ENCODE measurements around the gene FASTKD3.

The FASTKD3 gene

GRCh38 chr5:7872517-7873130 is 3.8 kb upstream of the FASTKD3 start:
- TF ChIP-seq SIN3A (IDR thresholded peaks at IDR 0.05; ENCODE audit: borderline replicate concordance, insufficient read depth, low read length) (no peak), FOXP2 (optimal IDR thresholded peaks at IDR 0.05; ENCODE audit: borderline replicate concordance, extremely low read depth, extremely low read length, insufficient read depth) (no peak), POLR2AphosphoS5 (IDR thresholded peaks at IDR 0.05; ENCODE audit: low read depth, low read length) (no peak), TAF1 (IDR thresholded peaks at IDR 0.05; ENCODE audit: borderline replicate concordance, insufficient read depth, low read length) (no peak), REST (IDR thresholded peaks at IDR 0.05; ENCODE audit: insufficient read depth in 1 of 2, low read depth in 2 of 2, low read length in 2 of 2) (no peak)

GRCh38 chr5:7871653-7872052 is 2.8 kb upstream of the FASTKD3 start:
- no peak for TF ChIP-seq REST (IDR thresholded peaks at IDR 0.05; ENCODE audit: insufficient read depth in 1 of 2, low read depth in 2 of 2, low read length in 2 of 2)
- no peak for TF ChIP-seq TAF1 (IDR thresholded peaks at IDR 0.05; ENCODE audit: borderline replicate concordance, insufficient read depth, low read length)
- no peak for TF ChIP-seq POLR2AphosphoS5 (IDR thresholded peaks at IDR 0.05; ENCODE audit: low read depth, low read length)
- no peak for TF ChIP-seq SIN3A (IDR thresholded peaks at IDR 0.05; ENCODE audit: borderline replicate concordance, insufficient read depth, low read length)
- no peak for TF ChIP-seq FOXP2 (optimal IDR thresholded peaks at IDR 0.05; ENCODE audit: borderline replicate concordance, extremely low read depth, extremely low read length, insufficient read depth)

DNA sequence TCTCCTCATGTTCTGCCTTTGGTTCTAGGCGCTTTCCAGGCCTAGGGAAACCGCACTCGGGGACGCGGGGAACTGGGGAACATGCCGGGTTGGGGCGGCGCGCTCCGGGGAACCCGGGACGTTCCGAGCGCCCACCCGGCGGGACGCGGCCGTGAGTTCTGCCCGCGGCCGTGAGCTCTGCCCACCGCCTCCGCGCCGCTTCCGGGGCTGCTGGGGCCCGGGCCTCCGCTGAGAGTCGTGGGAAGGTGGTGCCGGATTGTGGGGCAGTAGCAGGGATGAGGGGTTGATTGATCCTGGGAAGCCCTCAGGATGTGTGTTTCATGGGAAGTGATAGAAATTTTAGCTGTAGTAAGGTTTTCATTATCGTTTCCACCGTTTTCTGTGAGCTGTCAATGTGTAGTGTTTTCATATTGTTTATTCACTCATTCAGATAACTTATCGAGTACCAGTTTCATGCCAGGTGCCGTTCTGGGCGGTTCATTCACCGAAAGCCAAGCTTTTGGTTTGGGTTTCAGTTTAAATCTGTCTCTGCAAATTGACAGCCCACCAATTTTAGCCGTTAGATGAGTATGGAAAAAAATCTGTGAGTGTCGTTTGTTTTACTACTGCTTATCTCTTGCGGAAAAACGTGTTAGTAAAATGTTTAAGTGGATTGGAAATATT is 774 bp upstream of the FASTKD3 start:
- TF ChIP-seq SIN3A (IDR thresholded peaks at IDR 0.05; ENCODE audit: borderline replicate concordance, insufficient read depth, low read length) = no peak
- no peak for TF ChIP-seq FOXP2 (optimal IDR thresholded peaks at IDR 0.05; ENCODE audit: borderline replicate concordance, extremely low read depth, extremely low read length, insufficient read depth)
- TF ChIP-seq POLR2AphosphoS5 (IDR thresholded peaks at IDR 0.05; ENCODE audit: low read depth, low read length) = no peak
- TF ChIP-seq TAF1 (IDR thresholded peaks at IDR 0.05; ENCODE audit: borderline replicate concordance, insufficient read depth, low read length) = no peak
- TF ChIP-seq REST (IDR thresholded peaks at IDR 0.05; ENCODE audit: insufficient read depth in 1 of 2, low read depth in 2 of 2, low read length in 2 of 2) = no peak

- TF ChIP-seq POLR2AphosphoS5 (IDR thresholded peaks at IDR 0.05; ENCODE audit: low read depth, low read length) (no peak), SIN3A (IDR thresholded peaks at IDR 0.05; ENCODE audit: borderline replicate concordance, insufficient read depth, low read length) (no peak), REST (IDR thresholded peaks at IDR 0.05; ENCODE audit: insufficient read depth in 1 of 2, low read depth in 2 of 2, low read length in 2 of 2) (no peak), TAF1 (IDR thresholded peaks at IDR 0.05; ENCODE audit: borderline replicate concordance, insufficient read depth, low read length) (no peak), FOXP2 (optimal IDR thresholded peaks at IDR 0.05; ENCODE audit: borderline replicate concordance, extremely low read depth, extremely low read length, insufficient read depth) (no peak)
Observed at GRCh38 chr5:7868427-7868772, 431 bp downstream of the FASTKD3 start.
